Panc1 (cell line): ENCODE data around the gene TMEM154.

ENCODE experiments used
- SIN3A ChIP-seq: IDR thresholded peaks from 2 replicates; pipeline ENCODE4 v1.6.1; 2012; ENCODE audit warnings: low read depth, mild to moderate bottlenecking, low read length, moderate library complexity, borderline replicate concordance; ENCODE audit not compliant: insufficient read depth
- TF ChIP-seq, protein P1 (sequence below): fragments of 450-650 bp; IDR thresholded peaks from 2 replicates; pipeline ENCODE4 v1.5.1; 2017; ENCODE audit warnings: mild to moderate bottlenecking
- TF ChIP-seq, protein P2 (sequence below), 2 experiments: IDR thresholded peaks; 2 replicates each; pipeline ENCODE4 v1.6.1; 2011 to 2012; ENCODE audit warnings: low read depth in 2 of 2, control low read depth in 1 of 2, low read length in 1 of 2, mild to moderate bottlenecking in 1 of 2, moderate library complexity in 1 of 2; ENCODE audit not compliant: insufficient read depth in 1 of 2

DNA sequence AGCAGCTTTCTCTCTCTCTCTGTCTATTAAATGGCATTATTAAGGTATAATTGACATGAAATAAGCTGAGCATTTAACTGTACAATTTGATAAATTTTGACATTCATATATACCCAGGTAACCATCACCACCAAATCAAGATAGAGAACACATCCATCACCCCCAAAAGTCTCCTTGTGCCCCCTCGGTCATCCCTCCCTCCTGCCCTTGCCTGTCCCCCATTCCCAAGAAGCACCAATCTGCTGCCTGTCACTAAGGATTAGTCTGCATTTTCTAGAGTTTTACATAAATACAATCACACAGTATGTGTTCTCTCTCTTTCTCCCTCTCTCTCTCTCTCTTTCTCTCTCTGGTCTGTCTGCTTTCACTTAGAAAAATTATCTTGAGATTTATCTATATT lies 25.0 kb upstream of the TMEM154 start:
- TF ChIP-seq, protein P1, sequence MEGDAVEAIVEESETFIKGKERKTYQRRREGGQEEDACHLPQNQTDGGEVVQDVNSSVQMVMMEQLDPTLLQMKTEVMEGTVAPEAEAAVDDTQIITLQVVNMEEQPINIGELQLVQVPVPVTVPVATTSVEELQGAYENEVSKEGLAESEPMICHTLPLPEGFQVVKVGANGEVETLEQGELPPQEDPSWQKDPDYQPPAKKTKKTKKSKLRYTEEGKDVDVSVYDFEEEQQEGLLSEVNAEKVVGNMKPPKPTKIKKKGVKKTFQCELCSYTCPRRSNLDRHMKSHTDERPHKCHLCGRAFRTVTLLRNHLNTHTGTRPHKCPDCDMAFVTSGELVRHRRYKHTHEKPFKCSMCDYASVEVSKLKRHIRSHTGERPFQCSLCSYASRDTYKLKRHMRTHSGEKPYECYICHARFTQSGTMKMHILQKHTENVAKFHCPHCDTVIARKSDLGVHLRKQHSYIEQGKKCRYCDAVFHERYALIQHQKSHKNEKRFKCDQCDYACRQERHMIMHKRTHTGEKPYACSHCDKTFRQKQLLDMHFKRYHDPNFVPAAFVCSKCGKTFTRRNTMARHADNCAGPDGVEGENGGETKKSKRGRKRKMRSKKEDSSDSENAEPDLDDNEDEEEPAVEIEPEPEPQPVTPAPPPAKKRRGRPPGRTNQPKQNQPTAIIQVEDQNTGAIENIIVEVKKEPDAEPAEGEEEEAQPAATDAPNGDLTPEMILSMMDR = no peak
- TF ChIP-seq, protein P2, sequence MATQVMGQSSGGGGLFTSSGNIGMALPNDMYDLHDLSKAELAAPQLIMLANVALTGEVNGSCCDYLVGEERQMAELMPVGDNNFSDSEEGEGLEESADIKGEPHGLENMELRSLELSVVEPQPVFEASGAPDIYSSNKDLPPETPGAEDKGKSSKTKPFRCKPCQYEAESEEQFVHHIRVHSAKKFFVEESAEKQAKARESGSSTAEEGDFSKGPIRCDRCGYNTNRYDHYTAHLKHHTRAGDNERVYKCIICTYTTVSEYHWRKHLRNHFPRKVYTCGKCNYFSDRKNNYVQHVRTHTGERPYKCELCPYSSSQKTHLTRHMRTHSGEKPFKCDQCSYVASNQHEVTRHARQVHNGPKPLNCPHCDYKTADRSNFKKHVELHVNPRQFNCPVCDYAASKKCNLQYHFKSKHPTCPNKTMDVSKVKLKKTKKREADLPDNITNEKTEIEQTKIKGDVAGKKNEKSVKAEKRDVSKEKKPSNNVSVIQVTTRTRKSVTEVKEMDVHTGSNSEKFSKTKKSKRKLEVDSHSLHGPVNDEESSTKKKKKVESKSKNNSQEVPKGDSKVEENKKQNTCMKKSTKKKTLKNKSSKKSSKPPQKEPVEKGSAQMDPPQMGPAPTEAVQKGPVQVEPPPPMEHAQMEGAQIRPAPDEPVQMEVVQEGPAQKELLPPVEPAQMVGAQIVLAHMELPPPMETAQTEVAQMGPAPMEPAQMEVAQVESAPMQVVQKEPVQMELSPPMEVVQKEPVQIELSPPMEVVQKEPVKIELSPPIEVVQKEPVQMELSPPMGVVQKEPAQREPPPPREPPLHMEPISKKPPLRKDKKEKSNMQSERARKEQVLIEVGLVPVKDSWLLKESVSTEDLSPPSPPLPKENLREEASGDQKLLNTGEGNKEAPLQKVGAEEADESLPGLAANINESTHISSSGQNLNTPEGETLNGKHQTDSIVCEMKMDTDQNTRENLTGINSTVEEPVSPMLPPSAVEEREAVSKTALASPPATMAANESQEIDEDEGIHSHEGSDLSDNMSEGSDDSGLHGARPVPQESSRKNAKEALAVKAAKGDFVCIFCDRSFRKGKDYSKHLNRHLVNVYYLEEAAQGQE (IDR thresholded peaks at IDR 0.05; ENCODE audit: insufficient read depth in 1 of 2, low read depth in 2 of 2, low read length in 1 of 2) = no peak
- TF ChIP-seq SIN3A = no peak
